GM12872 (cell line): ENCODE data around the gene GRM5.

Experiments
- CTCF ChIP-seq: IDR thresholded peaks from 3 replicates; pipeline ENCODE4 v1.5.1; 2011; ENCODE audit warnings: low read depth, mild to moderate bottlenecking, low read length, moderate library complexity; ENCODE audit not compliant: insufficient read depth

Gene GRM5

GRCh38 chr11:88657076-88657738 is 408.6 kb downstream of the GRM5 start:
- TF ChIP-seq CTCF: no peak

DNA sequence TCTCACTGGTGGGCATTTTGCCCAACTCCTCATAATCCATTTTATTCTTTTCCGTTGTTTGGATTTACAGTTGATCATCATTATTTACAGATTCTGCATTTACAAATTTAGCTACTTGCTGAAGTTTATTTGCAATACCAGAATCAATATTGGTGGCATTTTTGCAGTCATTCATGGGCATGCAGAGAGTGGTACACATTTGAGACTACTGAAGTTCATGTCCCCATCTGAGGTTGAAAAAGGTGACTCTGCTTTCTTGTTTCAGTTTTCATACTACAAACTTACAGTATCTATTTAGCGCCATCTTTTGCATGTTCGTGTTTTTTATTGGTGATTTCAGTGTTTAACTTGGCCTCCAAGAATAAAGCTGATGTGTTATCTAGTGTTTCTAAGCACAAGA is 409.5 kb downstream of the GRM5 start:
- TF ChIP-seq CTCF: no peak

DNA sequence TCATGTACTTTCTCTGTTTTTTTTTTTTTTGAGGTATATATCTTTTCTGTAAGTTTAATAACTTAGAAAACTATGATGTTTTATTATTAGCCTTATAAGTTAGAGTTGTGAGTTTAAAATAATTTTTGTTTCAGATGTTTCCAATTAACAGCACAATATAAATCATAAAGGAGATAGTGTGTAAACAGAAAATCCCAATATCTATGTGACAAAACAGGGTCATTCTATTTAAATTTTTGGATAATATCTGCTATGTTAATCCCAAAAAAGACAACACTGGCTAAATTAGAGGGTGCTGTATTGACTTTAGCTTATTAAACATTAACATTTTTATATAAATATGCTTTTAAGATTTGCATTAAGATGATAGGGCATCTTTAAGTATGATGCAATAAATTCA is 410.1 kb downstream of the GRM5 start:
- no peak for TF ChIP-seq CTCF

- no peak for TF ChIP-seq CTCF
These were observed 410.6 kb downstream of the GRM5 start for GRCh38 chr11:88655196-88655595.

- no peak for TF ChIP-seq CTCF
These were observed 414.2 kb downstream of the GRM5 start for GRCh38 chr11:88651556-88651955.

- TF ChIP-seq CTCF: no peak
These were observed 421.1 kb downstream of the GRM5 start for GRCh38 chr11:88644724-88645123.

- TF ChIP-seq CTCF: no peak
These were observed 433.6 kb downstream of the GRM5 start for GRCh38 chr11:88632163-88632562.
